ENCODE data around the gene EIF4E1B.

Gene EIF4E1B

DNA sequence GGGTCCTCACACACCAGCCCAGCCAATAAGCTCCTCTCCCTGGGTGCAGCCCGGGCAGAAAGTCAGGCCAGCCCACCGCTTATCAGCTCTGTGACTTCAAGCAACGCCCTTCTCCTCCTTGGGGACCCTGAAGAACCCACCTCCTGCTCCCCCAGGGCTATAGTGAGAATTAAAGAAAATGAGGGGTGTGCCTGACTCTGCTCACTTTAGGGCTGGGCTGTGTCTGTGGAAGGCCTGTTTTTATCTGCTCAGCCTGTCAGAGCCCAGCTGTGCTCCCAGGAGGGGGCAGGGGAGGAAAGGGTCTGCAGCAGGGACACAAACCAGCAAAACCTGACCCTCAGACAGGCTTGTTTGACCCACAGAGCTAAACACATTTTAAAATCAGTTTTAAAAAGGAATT lies 24.4 kb upstream of the EIF4E1B start:
- no peak for DNase-seq (ENCODE audit: low read depth in 1 of 2, low spot score in 1 of 2)

DNA sequence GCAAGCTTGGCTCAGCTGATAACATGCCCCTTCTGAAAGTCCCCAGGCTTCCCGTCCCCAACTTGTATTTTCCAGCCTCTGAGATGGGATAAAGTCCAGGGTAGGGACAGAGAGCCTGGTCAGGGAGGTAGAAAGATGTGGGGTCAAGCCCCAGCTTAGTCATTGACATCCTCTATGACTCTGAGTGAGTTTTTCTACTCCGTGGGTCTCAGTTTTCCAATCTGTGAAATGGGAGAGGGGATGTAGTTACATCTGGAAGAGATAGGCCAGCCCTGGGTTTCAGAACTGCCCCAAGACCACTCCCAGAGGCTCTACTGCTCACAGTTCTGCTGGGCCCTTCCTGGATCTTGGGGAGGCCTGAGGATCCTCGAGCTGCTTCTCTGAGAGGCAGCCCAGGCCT lies 23.6 kb upstream of the EIF4E1B start:
- no peak for DNase-seq (ENCODE audit: low read depth in 1 of 2, low spot score in 1 of 2)

DNA sequence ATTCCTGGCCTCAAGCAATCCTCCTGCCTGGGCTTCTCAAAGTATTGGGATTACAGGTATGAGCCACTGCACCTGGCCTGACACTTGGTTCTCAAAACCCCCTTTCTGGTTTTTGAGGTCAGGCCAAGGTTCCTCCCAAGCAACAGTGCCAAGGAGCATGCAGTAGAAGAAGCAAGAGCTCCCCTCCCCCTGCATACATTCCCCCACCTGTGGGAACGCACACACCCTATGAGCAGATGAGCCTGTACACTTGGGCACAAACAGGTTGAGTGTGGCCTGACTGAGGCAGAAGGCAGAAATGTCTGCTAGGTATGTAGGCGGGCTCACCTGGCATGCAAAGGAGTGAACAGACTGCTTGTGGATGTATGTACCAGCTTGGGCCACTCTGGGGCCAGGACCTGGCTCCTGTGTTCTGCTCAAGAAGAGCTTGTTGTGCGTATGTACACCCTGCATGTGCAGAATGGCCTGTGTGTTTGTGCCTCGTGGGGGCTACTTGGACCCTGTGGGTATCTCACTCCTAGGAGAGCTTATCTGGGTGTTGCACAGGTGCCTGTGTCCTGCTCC lies 22.3 kb upstream of the EIF4E1B start:
- DNase-seq (ENCODE audit: low read depth in 1 of 2, low spot score in 1 of 2): no peak

DNA sequence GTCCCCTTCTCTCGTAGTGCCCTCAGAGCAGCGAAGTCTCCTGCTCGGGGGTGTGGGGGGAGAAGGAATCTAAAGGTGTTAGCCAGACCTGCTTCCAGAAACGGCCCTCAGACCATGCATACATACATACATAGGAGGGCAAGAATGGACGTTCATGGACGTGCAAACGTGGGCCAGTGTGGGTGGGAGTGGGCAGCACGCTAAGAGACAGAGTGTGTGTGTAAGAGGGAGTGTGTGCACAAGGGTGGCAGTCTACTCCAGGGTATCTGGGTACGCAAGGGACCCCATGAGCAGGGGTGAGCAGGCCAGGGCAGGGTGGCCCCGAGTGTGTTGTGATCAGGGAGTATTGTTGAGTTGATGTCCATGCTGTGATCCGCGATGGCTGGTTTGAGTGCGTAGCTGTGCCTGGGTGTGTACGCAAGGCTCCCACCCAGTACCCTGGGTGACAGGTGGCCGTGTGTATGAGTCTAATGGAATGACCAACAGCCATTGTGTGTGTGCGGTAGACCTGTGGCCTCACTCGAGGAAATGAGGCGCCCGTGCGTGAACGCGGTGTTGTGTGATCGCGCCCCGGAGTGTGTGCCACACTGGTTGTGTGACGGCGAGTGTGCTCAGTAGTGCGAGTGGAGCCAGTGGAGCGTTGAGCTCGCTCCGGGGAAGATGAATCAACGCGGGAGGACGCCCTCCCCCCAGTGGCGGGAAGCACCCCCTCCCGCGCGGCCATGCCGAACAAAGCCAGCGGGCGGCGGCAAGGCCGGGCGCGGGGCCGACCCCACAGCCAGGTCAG lies 21.3 kb upstream of the EIF4E1B start:
- DNase-seq (ENCODE audit: low read depth in 1 of 2, low spot score in 1 of 2): no peak

DNA sequence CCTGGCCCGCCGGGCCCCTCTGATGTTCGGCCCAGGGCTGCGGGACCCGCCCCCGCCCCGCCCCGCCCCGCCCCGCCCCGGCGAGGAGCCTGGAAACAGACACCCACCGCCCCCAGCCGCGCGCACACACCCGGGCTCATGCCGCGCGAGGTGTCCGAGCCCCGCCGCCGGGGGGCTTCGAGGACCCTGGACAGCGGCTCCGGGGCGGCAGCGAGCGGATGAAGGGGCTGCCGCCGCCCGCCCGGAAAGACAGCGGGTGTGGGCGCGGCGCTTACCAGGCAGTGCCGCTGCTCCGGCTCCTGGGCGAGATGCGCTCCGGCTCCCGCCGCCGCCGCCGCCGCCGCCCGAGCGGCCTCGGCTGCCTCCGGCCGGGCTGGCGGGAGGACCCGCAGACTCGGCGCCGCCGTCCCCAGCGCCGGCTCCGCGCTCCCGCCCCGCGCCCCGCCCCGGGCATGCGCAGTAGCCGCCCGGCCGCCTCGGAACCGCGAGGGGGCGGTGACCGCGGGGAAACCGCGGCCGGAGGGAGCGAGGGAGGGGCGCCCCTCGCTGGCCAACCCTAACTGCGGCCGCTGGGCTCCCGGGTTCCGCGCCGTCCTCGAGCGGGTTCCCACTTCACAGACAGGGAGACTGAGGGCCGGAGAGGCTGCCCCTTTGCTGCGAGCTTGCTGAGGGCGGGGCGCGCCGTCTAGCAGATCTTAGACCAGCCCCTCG lies 20.6 kb upstream of the EIF4E1B start, which contains the start of gene GPRIN1:
Gene GPRIN1, minus strand, starts transcription at position 433 of the 711 bp plus-strand sequence. CDS start 10,322 bp downstream, outside the sequence.
- peak; percentile 30 to 57 for DNase-seq (ENCODE audit: low read depth in 1 of 2, low spot score in 1 of 2)

DNA sequence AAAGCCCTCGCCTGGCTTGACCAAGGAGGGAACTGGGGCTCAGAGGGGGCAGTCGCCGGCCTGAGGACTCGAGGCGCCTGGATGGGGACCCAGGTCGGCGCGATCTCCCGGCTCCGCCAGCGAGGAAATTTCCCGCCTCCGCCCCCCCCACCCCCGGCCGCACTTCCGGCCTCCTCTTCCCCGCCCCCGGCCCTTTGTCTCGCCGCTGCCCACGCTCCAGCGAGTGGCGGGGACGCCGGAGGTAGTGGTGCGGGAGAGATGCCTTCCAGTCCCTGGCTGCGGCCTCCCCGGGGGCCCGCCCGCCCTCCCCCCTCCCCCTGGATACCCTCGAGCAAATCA lies 20.1 kb upstream of the EIF4E1B start:
- no peak for DNase-seq (ENCODE audit: low read depth in 1 of 2, low spot score in 1 of 2)

DNA sequence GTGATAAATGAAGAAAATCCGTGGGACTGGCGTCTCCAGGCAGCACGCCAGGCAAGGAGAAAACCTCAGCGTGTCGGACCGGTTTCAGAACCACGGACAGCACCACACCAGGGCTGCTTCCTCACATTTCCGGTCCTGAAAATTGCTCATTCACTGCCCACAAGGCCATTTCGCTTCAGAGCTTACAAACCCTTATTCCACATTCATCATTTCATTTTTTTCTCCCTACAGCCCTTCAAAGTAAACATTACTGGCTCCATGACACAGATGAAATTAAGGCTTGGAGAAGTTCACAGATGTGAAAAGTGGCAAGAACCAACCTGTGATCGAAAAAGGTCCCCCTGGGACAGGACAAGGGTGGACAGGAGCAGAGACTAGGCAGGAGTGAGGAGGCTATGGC lies 19.0 kb upstream of the EIF4E1B start:
- no peak for DNase-seq (ENCODE audit: low read depth in 1 of 2, low spot score in 1 of 2)

DNA sequence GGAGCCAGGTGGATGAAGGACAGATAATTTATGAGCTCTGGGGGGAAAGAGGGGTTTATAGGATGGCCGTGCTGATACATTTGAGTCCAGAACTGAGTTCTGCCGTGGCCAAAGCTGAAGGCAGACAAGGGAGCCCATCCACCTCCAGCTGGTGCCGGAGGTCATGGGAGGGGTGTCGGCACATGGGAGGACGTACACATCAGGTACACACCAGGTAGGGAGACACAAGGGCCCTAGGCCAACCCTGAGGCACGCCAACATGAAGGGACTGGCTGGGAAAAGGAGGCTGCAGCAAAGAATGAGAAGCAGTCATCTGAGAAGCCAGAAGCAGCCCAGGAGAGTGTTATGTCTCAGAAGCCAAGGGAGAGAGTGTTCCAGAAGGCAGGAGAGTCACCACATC lies 18.5 kb upstream of the EIF4E1B start:
- DNase-seq (ENCODE audit: low read depth in 1 of 2, low spot score in 1 of 2): no peak

DNA sequence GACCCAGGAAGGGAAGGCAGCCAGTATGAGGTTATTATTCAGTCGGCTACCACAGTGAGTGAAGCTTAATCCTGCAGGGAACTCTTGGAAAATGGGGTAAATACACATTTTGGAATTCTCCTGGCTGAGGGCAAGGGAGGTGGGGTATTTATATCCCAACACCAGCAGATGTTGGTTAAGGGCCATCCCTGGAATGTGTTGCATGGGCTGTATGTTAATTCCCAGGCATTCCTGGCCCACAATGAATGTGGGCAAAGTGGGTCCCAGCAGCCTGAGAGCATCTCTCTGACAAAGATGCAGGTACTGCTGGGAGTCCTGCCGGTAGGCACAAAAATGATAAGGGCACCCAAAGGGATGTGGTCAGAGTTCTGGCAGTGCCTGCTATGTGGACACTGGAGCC lies 17.6 kb upstream of the EIF4E1B start:
- DNase-seq (ENCODE audit: low read depth in 1 of 2, low spot score in 1 of 2): no peak

DNA sequence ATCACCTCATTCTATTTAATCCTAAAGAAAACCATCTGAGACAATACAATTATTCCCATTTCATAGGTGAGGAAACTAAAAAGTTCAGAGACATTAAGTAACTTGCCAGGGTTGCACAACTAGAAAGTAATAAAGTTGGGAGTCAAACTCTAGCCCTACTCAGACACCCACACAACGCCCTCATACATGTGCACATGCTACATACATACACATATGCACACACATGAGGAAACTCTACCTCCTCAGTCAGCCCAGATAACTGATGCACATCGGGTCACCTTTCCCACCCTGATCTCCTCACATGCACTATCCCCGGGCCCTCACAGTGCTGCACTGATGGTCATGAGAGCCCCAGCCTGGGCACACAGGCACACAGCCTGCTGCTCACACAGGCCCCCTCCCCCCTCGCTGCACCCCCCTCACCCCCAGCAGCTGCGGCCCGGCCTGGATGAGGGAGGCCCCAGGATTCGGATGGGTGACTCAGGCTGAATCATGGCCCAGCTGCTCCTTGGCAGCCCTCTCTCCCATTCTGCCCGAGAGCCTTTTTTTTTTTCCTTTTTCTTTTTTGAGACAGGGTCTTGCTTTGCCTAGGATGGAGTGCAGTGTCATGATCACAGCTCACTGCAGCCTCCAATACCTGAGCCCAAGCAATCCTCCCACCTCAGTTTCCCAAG lies 15.5 kb upstream of the EIF4E1B start:
- DNase-seq (ENCODE audit: low read depth in 1 of 2, low spot score in 1 of 2): no peak

DNA sequence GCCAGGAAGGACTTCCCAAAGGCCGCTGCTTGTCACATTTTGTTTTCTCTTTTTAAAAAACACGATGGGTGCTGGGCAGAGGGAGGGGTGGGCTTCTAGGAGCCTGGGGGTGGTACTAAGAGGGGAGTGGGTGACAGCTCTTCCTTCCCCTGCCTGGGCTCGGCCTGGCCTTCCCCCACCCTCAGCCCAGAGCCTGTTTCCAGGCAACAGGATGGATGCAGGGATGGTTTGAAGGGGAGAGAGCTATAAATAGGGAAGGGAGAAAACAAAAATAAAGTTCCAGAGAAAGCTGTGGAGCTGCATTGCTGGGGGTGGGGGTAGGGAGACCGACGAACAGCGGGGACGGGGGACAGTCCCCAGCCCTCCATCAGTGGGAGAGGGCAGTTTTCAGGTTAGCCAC lies 14.0 kb upstream of the EIF4E1B start:
- DNase-seq (ENCODE audit: low read depth in 1 of 2, low spot score in 1 of 2): no peak

DNA sequence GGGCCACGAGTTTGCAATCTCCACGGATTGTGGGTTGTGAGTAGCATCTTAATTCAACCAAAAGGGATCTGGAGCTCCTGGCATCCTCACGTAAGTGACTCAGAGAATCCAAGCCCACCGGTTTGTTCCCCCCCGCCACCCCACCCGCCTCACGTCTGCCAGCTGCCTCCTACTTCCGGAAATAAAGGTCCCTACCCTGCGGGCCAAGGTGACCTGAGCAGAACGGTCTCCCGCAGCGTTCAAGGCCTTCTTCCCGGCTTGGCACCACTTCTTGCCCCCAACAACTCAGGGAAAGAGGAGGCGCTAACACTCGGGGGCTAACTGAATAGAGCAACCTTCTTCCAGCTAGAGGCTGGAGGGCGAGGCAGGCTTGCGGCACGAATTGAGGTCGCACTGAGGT lies 11.7 kb upstream of the EIF4E1B start:
- DNase-seq (ENCODE audit: low read depth in 1 of 2, low spot score in 1 of 2): no peak

DNA sequence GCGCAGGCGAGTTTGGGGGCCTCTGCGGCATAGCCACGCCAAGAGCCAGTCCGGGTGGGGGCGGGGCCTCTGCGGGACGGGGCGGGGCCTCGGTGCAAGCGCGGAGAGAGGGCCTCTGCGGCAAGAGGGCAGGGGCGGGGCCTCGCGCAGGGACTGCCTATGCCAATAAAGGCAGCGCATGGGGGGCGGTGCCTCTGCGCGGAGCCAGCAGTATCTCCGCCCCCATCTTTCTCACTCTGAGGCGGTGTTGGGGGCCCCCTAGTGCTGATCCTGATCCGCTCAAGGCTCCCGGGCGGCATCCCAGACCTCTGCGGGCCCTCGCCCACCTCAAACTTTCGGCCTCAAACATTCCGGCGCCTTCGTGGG lies 11.3 kb upstream of the EIF4E1B start:
- DNase-seq (ENCODE audit: low read depth in 1 of 2, low spot score in 1 of 2): peak; percentile 16 to 68

DNA sequence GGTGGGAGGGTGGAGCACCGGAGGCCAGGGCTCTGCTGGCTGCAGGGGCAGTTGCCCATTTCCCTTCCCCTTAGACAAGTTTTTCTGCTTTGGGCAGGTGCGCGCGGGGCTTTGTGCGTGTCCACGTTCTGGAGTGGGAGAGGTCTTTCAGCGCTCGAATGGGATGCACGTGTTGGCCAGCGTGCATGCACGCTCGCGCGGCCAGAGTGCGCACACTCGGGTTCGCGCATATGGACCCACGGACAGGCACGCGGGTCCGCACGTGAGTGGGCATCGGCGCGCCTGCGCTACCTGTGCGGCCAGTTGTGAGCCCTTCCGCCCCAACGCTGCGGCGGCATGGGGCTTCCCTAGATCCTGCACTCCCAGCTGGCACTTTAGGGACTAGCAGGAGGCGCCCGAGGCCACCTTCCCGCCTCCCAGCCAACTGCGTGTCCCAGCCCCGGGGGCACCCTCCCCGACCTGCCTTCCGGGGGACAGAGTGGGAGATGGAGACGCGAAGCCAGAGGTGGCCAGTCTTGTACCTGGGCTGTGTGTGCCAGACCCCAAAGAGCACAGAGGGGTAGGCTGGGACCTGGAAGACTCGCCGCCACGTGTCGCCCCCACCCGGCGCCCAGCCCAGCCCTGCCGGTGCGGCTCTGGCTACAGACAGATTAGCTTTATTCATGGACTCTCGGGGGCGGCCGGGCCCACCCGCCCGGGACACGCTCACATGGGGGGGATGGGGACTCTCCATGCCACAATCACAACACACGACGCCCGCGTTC lies 10.7 kb upstream of the EIF4E1B start:
- no peak for DNase-seq (ENCODE audit: low read depth in 1 of 2, low spot score in 1 of 2)

DNA sequence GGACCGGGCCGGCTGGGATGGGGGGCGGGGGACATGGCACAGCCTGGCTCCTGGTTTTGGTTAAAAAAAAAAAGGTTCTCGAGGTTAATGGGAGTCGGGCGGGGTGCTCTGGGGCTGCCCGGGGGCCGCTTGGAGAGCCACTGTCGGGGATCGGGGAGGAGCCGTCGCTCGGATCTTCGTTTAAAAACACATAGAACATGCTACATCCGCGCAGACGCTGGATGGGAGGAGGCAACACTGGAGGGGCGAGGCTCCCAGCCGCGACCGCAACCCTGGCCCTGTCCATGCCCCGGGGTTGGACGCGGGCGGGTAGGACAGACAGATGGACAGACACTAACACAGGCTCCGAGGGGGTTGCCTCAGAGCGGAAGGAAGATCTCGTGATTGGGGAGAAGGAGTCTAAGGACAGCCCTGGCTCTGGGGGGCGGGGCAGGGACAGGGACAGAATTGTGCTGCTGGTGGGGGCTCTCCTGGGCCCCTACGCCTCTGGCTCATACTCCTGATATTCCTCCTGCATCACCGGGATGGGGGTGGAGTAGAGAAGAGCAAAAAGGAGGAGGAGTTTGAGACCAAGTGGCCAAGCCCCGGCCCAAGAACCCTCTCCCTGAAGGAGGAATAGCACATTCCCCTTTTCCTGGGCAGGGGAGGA lies 10.0 kb upstream of the EIF4E1B start:
- no peak for DNase-seq (ENCODE audit: low read depth in 1 of 2, low spot score in 1 of 2)

DNA sequence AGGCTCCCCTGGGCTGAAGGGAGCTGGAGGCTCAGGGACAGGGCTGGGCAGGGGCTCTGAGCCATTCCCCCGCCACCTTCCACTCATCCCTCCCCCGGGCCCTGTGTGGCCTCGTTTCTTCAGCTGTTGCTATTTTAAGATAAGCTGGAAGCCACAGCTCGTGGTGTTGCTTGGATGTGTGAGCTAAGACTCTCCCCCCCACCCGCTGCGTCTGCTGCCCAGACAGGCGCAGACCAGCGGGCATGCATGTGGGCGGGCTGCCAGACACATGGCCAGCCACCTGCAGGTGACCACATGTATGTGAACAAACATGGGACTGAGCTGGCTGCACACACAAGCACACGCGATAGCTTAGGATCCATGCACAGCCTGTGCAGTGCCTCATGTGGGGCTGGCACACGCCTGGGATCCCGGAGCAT lies 8.8 kb upstream of the EIF4E1B start:
- no peak for DNase-seq (ENCODE audit: low read depth in 1 of 2, low spot score in 1 of 2)

DNA sequence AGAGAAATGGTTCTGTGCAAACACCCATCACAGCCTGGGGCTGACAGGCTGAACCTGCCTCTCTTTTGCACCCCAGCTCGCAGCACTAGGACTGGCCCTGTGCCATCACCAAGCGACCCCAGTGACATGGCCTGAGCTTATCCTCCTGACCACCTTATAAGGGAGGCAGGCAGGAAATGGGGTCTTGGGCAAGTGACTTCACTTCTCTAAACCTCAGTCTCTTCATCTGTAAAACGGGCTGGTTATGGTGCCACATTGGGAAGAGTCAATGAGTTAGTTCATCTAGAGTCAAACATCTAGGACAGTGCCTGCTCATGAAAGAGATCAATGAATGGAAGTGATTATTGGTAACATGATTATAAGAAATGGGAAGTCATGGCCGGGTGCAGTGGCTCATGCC lies 6.3 kb upstream of the EIF4E1B start:
- no peak for DNase-seq (ENCODE audit: low read depth in 1 of 2, low spot score in 1 of 2)

DNA sequence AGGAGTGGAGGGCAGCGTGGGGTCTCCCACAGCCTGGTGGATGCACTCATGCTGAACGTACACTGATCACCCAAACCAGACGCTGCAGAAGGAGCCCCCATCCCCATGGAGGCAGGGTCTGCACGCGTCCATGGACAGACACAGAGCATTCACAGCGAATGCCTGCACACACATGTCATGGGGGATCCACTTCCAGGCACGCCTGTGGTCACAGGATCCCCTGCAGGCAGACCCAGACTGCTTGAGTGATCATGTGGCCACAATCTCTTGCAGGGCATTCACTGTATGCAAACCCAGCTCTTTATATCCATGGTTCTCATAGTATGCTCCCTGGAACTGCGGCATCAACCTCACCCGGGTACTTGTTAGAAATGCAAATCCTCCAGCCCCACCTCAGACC lies 5.5 kb upstream of the EIF4E1B start:
- no peak for DNase-seq (ENCODE audit: low read depth in 1 of 2, low spot score in 1 of 2)

DNA sequence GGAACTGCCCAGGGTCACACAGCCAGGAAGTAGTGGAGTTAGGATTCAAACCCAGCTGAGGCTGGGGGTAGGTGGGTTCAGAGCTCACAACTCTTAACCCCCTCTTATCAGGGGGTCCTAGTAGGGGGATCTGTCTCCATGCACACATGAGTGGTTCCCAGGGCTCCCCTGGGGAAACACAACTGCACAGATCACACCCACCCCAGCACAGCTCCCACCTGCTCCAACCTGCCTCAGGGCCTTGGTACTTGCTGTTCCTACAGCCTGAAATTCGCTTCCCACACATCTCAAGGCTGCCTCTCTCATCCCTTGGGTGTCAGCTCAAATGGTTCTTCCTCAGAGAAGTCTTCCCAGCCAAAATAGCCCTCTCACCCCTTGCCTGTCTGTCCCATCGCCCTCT lies 5.0 kb upstream of the EIF4E1B start:
- no peak for DNase-seq (ENCODE audit: low read depth in 1 of 2, low spot score in 1 of 2)

DNA sequence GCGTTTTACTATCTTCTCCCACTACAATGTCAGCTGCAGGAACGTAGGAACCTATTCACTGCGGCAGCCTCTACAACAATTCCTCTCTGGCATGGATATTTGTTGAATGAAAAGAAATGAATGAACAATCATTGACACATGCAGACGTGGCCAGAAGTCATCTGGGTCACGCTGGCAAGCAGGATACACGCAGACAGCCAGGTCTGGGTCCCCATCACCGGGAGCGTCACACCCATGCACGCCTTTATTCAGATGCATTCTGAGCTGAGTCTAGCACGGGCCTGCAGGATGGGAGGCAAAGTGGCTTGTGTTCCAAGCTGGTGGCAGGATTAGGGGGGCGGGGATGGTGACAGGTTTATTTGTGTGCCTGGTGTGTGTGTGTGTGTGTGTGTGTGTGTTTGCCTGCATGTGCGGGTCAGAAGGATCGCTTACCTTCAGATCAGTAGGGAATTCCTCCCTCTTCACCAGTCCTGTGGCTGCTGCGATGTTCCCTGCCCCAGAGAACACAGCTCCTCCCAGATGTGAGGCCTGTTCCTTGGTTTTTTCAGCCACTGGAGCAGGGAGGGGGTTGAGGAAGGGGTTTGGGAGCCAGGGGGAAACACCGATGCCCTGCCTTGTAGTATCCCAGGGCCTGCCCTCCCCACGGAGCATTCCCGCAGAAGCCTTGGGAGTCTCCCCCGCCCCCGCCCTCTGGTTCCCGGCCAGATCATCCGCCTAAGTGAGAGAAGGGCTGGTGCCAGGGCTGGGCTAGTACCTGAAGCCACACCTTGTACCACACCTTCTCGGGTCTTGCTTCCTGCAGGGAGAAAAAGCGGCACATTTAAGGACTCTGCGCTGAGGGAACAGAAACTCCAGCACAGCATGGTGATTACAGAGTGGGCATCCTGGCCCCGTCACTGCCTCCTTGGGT lies 4.3 kb upstream of the EIF4E1B start:
- DNase-seq (ENCODE audit: low read depth in 1 of 2, low spot score in 1 of 2): no peak

All from stimulated activated CD4-positive, alpha-beta T cell treated with anti-CD3 and anti-CD28 coated beads, Interleukin-15, amount 100 ng/mL, for 1 hour (primary cell).